CD4-positive, alpha-beta T cell treated with Interleukin-4 for 1 hour (primary cell): ENCODE measurements around the gene KIAA1614.

Experiments
- DNase-seq, 2 donors: peaks; one replicate each; pipeline ENCODE4 v3.0.0-alpha.2; 2020 to 2022

KIAA1614 gene

GRCh38 chr1:180927348-180927747 lies 14.7 kb downstream of the KIAA1614 start:
- DNase-seq, result no peak

- no peak for DNase-seq
These were observed 15.1 kb downstream of the KIAA1614 start for GRCh38 chr1:180927841-180928240.

GRCh38 chr1:180928331-180929230 lies 15.9 kb downstream of the KIAA1614 start:
- no peak for DNase-seq

GRCh38 chr1:180929389-180929788 lies 16.7 kb downstream of the KIAA1614 start:
- DNase-seq, result no peak

- DNase-seq, result no peak
These were observed 18.0 kb downstream of the KIAA1614 start for GRCh38 chr1:180930687-180931086.

GRCh38 chr1:180931529-180931928 lies 18.8 kb downstream of the KIAA1614 start:
- no peak for DNase-seq

GRCh38 chr1:180932378-180932777 lies 19.7 kb downstream of the KIAA1614 start:
- DNase-seq, result no peak

- DNase-seq, result no peak
These were observed 20.4 kb downstream of the KIAA1614 start for GRCh38 chr1:180933141-180933540.

GRCh38 chr1:180934563-180934962 lies 21.9 kb downstream of the KIAA1614 start:
- no peak for DNase-seq

GRCh38 chr1:180935326-180936109 lies 22.8 kb downstream of the KIAA1614 start:
- no peak for DNase-seq

GRCh38 chr1:180936110-180937011 lies 23.7 kb downstream of the KIAA1614 start:
- no peak for DNase-seq

GRCh38 chr1:180937012-180937372 lies 24.3 kb downstream of the KIAA1614 start:
- DNase-seq, result no peak

GRCh38 chr1:180937624-180938225 lies 25.0 kb downstream of the KIAA1614 start:
- DNase-seq, result no peak

GRCh38 chr1:180939073-180939710 lies 26.5 kb downstream of the KIAA1614 start:
- no peak for DNase-seq

- DNase-seq, result no peak
These were observed 27.0 kb downstream of the KIAA1614 start for GRCh38 chr1:180939711-180940103.

- no peak for DNase-seq
These were observed 27.7 kb downstream of the KIAA1614 start for GRCh38 chr1:180940445-180940844.

GRCh38 chr1:180941518-180942275 lies 29.0 kb downstream of the KIAA1614 start:
- DNase-seq, result no peak

- no peak for DNase-seq
These were observed 32.5 kb downstream of the KIAA1614 start for GRCh38 chr1:180945151-180945550.

- DNase-seq, result no peak
These were observed 32.9 kb downstream of the KIAA1614 start for GRCh38 chr1:180945551-180945950.

GRCh38 chr1:180946056-180946455 lies 33.4 kb downstream of the KIAA1614 start:
- DNase-seq, result no peak
